H1 (cell line): Measurements from ENCODE around the gene ASS1. TPM values are rescaled to one million over a fixed set of nuclear protein-coding genes. Genes with fewer than 3 reads are reported as not detected.

Source experiments
- CTCF ChIA-PET: fragments of 300-600 bp; sonication (Branson Sonifier 250); formaldehyde crosslinking; loops from one replicate; lab custom pipeline; 2021; ENCODE audit not compliant: partially characterized antibody; lab: Charles Lee
- POLR2A ChIA-PET: fragments of 300-600 bp; sonication (Branson Sonifier 250); formaldehyde crosslinking; loops from one replicate; lab custom pipeline; 2021; ENCODE audit warnings: inconsistent platforms; ENCODE audit not compliant: partially characterized antibody; lab: Charles Lee
- DNase-seq, 2 experiments: peaks; one replicate each; pipeline versions ENCODE4 v3.0.0 to v3.0.0-alpha.2; 2010 to 2022; ENCODE audit warnings: low spot score in 2 of 2, low read depth in 1 of 2, mixed read lengths in 1 of 2
- FAIRE-seq: peaks from 2 replicates; lab custom pipeline; 2011; peaks lifted over from hg19 to GRCh38; lab: Jason Lieb, UNC
- H2AFZ ChIP-seq: 2 replicates; pipeline ENCODE4 v1.8.1; 2012; ENCODE audit warnings: low read length, inconsistent platforms
- H2AK5ac ChIP-seq: 2 replicates; pipeline ENCODE4 v1.6.1; 2013; ENCODE audit warnings: low read depth, low read length
- H2BK120ac ChIP-seq: replicated peaks from 2 replicates; pipeline ENCODE3; 2013; ENCODE audit warnings: low read depth, low read length, inconsistent platforms
- H2BK12ac ChIP-seq: 2 replicates; pipeline ENCODE4 v1.6.1; 2013; ENCODE audit warnings: low read depth, low read length
- H2BK15ac ChIP-seq: 2 replicates; pipeline ENCODE4 v1.6.1; 2013; ENCODE audit warnings: low read length
- H2BK20ac ChIP-seq: 2 replicates; pipeline ENCODE4 v1.6.1; 2013; ENCODE audit warnings: low read length
- H2BK5ac ChIP-seq: 2 replicates; pipeline ENCODE4 v1.6.1; 2013; ENCODE audit warnings: low read depth, low read length
- H3K14ac ChIP-seq: 2 replicates; pipeline ENCODE4 v1.6.1; 2013; ENCODE audit warnings: inconsistent platforms; ENCODE audit not compliant: insufficient read length
- H3K18ac ChIP-seq: 2 replicates; pipeline ENCODE4 v1.6.1; 2013; ENCODE audit warnings: low read length; ENCODE audit errors: extremely low read depth
- H3K23ac ChIP-seq: 2 replicates; pipeline ENCODE4 v1.6.1; 2013; ENCODE audit warnings: inconsistent platforms; ENCODE audit not compliant: insufficient read length
- H3K23me2 ChIP-seq: 2 replicates; pipeline ENCODE4 v1.6.1; 2013; ENCODE audit warnings: low read depth, low read length
- H3K27ac ChIP-seq: 2 replicates; pipeline ENCODE4 v1.6.1; 2011; ENCODE audit warnings: low read depth, low read length, inconsistent platforms
- H3K27me3 ChIP-seq, 4 experiments: replicated peaks in 1 of 4; 1 replicate in 1 of 4; 2 replicates in 3 of 4; pipeline versions ENCODE4 v1.6.1 to v1.8.1; 2011 to 2013; ENCODE audit warnings: low read length in 3 of 4, mild to moderate bottlenecking in 3 of 4, inconsistent platforms in 2 of 4, mixed read lengths in 2 of 4, moderate library complexity in 1 of 4; ENCODE audit not compliant: control insufficient read depth in 3 of 4, insufficient read depth in 3 of 4; ENCODE audit errors: extremely low read depth in 1 of 4
- H3K36me3 ChIP-seq, 4 experiments: 2 replicates each; pipeline versions ENCODE4 v1.6.1 to v1.8.1; 2011 to 2013; ENCODE audit warnings: mild to moderate bottlenecking in 4 of 4, low read length in 3 of 4, moderate library complexity in 2 of 4, control low read depth in 1 of 4, inconsistent platforms in 1 of 4; ENCODE audit not compliant: insufficient read depth in 4 of 4, control insufficient read depth in 2 of 4
- H3K4ac ChIP-seq: replicated peaks from 2 replicates; pipeline ENCODE3; 2013; ENCODE audit warnings: low read length, low read depth, mixed read lengths, inconsistent platforms; ENCODE audit not compliant: insufficient read length
- H3K4me1 ChIP-seq, 4 experiments: replicated peaks in 1 of 4; 1 replicate in 1 of 4; 2 replicates in 3 of 4; pipeline versions ENCODE4 v1.6.1 to v1.8.1; 2011 to 2013; ENCODE audit warnings: low read length in 3 of 4, inconsistent platforms in 2 of 4, mixed read lengths in 1 of 4; ENCODE audit not compliant: insufficient read depth in 4 of 4, control insufficient read depth in 3 of 4
- H3K4me2 ChIP-seq, 2 experiments: 2 replicates each; pipeline versions ENCODE4 v1.6.1 to v1.8.1; 2011 to 2013; ENCODE audit warnings: low read depth in 2 of 2, low read length in 2 of 2, control low read depth in 1 of 2, inconsistent platforms in 1 of 2, mild to moderate bottlenecking in 1 of 2; ENCODE audit not compliant: insufficient read depth in 1 of 2
- H3K4me3 ChIP-seq, 4 experiments: fragments of 200-600, 300-600 bp in 1 of 4; sonication (generic), shearing (Covaris generic), sonication (Bioruptor Twin) in 1 of 4; 2 replicates each; pipeline versions ENCODE4 v1.5.1 to v1.8.1; 2011 to 2016; ENCODE audit warnings: low read length in 4 of 4, low read depth in 3 of 4, control low read depth in 2 of 4, inconsistent platforms in 2 of 4, mild to moderate bottlenecking in 2 of 4, mixed read lengths in 1 of 4, moderate library complexity in 1 of 4; ENCODE audit not compliant: insufficient read depth in 2 of 4; ENCODE audit errors: extremely low read depth in 1 of 4
- H3K56ac ChIP-seq: replicated peaks from 2 replicates; pipeline ENCODE3; 2013; ENCODE audit warnings: low read depth, mild to moderate bottlenecking, mixed read lengths, low read length, inconsistent platforms; ENCODE audit not compliant: insufficient read length
- H3K79me1 ChIP-seq: 2 replicates; pipeline ENCODE4 v1.6.1; 2013; ENCODE audit warnings: low read depth, low read length, control low read depth
- H3K79me2 ChIP-seq, 2 experiments: 2 replicates each; pipeline versions ENCODE4 v1.6.1 to v1.8.1; 2012 to 2013; ENCODE audit warnings: low read length in 2 of 2, mild to moderate bottlenecking in 2 of 2, inconsistent platforms in 1 of 2; ENCODE audit not compliant: insufficient read depth in 2 of 2, control insufficient read depth in 1 of 2
- H3K9ac ChIP-seq, 4 experiments: replicated peaks in 1 of 4; 1 replicate in 1 of 4; 2 replicates in 3 of 4; pipeline versions ENCODE4 v1.6.1 to v1.8.1; 2011 to 2013; ENCODE audit warnings: low read depth in 3 of 4, low read length in 3 of 4, control low read depth in 2 of 4, mild to moderate bottlenecking in 2 of 4, moderate library complexity in 2 of 4, inconsistent platforms in 1 of 4; ENCODE audit errors: extremely low read depth in 1 of 4
- H3K9me3 ChIP-seq, 2 experiments: 2 replicates each; pipeline versions ENCODE4 v1.6.1 to v1.8.1; 2012 to 2013; ENCODE audit warnings: mild to moderate bottlenecking in 2 of 2, moderate library complexity in 2 of 2, control low read depth in 1 of 2, inconsistent platforms in 1 of 2, low read depth in 1 of 2, low read length in 1 of 2, mixed read lengths in 1 of 2; ENCODE audit not compliant: insufficient read depth in 2 of 2
- H4K20me1 ChIP-seq, 2 experiments: replicated peaks in 1 of 2; 2 replicates each; pipeline versions ENCODE3 to v1.8.1; 2011 to 2013; ENCODE audit warnings: inconsistent platforms in 2 of 2, low read length in 2 of 2, mild to moderate bottlenecking in 1 of 2; ENCODE audit not compliant: insufficient read depth in 2 of 2, control insufficient read depth in 1 of 2
- H4K5ac ChIP-seq: 2 replicates; pipeline ENCODE4 v1.6.1; 2013; ENCODE audit warnings: low read length, low read depth, mixed read lengths, inconsistent platforms; ENCODE audit not compliant: insufficient read length
- H4K8ac ChIP-seq: 2 replicates; pipeline ENCODE4 v1.8.0; 2013; ENCODE audit warnings: mild to moderate bottlenecking, moderate library complexity, low read length, inconsistent platforms; ENCODE audit not compliant: insufficient read depth; ENCODE audit errors: extremely low read depth
- H4K91ac ChIP-seq: replicated peaks from 2 replicates; pipeline ENCODE3; 2013; ENCODE audit warnings: low read length, mixed read lengths, inconsistent platforms; ENCODE audit not compliant: insufficient read length
- CHD1 ChIP-seq: IDR thresholded peaks from 2 replicates; pipeline ENCODE4 v1.6.1; 2012; ENCODE audit warnings: low read depth, low read length, improper control_type of control experiment
- CREB1 ChIP-seq: IDR thresholded peaks from 2 replicates; pipeline ENCODE4 v1.6.1; 2012; ENCODE audit warnings: inconsistent platforms
- EGR1 ChIP-seq: IDR thresholded peaks from 2 replicates; pipeline ENCODE4 v1.6.1; 2011; ENCODE audit warnings: low read depth, low read length, borderline replicate concordance
- EZH2 ChIP-seq: fragments of 200-600 bp; sonication (generic); IDR thresholded peaks from 2 replicates; pipeline ENCODE4 v1.7.1; 2012; ENCODE audit warnings: low read depth, mild to moderate bottlenecking, moderate library complexity, low read length, inconsistent platforms; ENCODE audit not compliant: severe bottlenecking
- GTF2F1 ChIP-seq: IDR thresholded peaks from 2 replicates; pipeline ENCODE4 v1.6.1; 2012; ENCODE audit warnings: low read depth, low read length, improper control_type of control experiment, borderline replicate concordance
- HDAC6 ChIP-seq: IDR thresholded peaks from one replicate; pipeline ENCODE4 v1.7.1; 2012; ENCODE audit warnings: low read depth, mild to moderate bottlenecking, inconsistent platforms, low read length, moderate library complexity
- KDM5A ChIP-seq: fragments of 200-600 bp; IDR thresholded peaks from 2 replicates; pipeline ENCODE4 v1.7.1; 2012; ENCODE audit warnings: mild to moderate bottlenecking, low read length, inconsistent platforms, mixed read lengths
- RBBP5 ChIP-seq: IDR thresholded peaks from 2 replicates; pipeline ENCODE4 v1.7.1; 2012; ENCODE audit warnings: low read depth, mild to moderate bottlenecking, inconsistent platforms, low read length, moderate library complexity, borderline replicate concordance
- RFX5 ChIP-seq: IDR thresholded peaks from 2 replicates; pipeline ENCODE4 v1.6.1; 2011; ENCODE audit warnings: low read depth, low read length, improper control_type of control experiment, borderline replicate concordance
- SP1 ChIP-seq: IDR thresholded peaks from 2 replicates; pipeline ENCODE4 v1.6.1; 2011; ENCODE audit warnings: low read depth, low read length
- TCF12 ChIP-seq: IDR thresholded peaks from 2 replicates; pipeline ENCODE4 v1.6.1; 2011; ENCODE audit warnings: low read depth, mild to moderate bottlenecking, low read length
- YY1 ChIP-seq: IDR thresholded peaks from 2 replicates; pipeline ENCODE4 v1.6.1; 2011; ENCODE audit warnings: low read depth, mild to moderate bottlenecking, low read length
- WGBS, 2 experiments: shearing (Covaris generic) in 1 of 2; methylation state at CpG; one replicate each; pipeline versions ENCODE4 v1.1.6 to v1.1.7; 2013 to 2015; ENCODE audit warnings: low lambda C conversion rate in 2 of 2, mixed read lengths in 2 of 2, inconsistent platforms in 1 of 2, low coverage in 1 of 2, missing lambda C conversion rate in 1 of 2; ENCODE audit not compliant: insufficient replicate concordance in 2 of 2, insufficient coverage in 1 of 2, insufficient read length in 1 of 2; ENCODE audit errors: extremely low coverage in 1 of 2, missing lambda C conversion rate in 1 of 2; 5-methylcytosine and 5-hydroxymethylcytosine counted together
- polyA plus RNA-seq, 7 experiments: library from polyadenylated mRNA; depleted of rRNA in 3 of 7; stranded (reverse) in 5 of 7; unstranded in 2 of 7; fragments of >200 nt in 5 of 7; fragments of 200-250 nt in 2 of 7; gene quantifications; 1 replicate in 5 of 7; 2 replicates in 1 of 7; 4 replicates in 1 of 7; pipeline versions ENCODE4 v1.2.1 to v1.2.3, GENCODE V29; 2011 to 2013; ENCODE audit warnings: missing spikeins in 2 of 7, mixed read lengths in 2 of 7
- total RNA-seq: library from RNA; stranded (reverse); fragmentation: NEBNext Ultra II Directional; extraction: Animal tissue kit (Norgen Biotek cat#: 25700); gene quantifications from 2 replicates; pipeline ENCODE4 v1.2.1, GENCODE V29; 2021
- TF ChIP-seq, protein P1 (sequence below): IDR thresholded peaks from 2 replicates; pipeline ENCODE4 v1.6.1; 2012; ENCODE audit warnings: inconsistent platforms

ASS1 gene
- total and polyA plus RNA-seq, 2 of the 8 experiments (the other 6 are each of a cell fraction or from before 2014, with no cell fraction given), result 108 to 296 TPM

GRCh38 chr9:130526193-130526853 is 81.6 kb downstream of the ASS1 start:
- Histone ChIP-seq H3K14ac (no peak overlapping the region), H4K5ac (no peak overlapping the region), H3K4me3 (no peak overlapping the region), H4K91ac (no peak overlapping the region), H2BK120ac (no peak overlapping the region), H3K4me2 (no peak overlapping the region), H3K18ac (no peak overlapping the region; the same call in 1 of the 2 replicates), H4K8ac (0 out of 2 replicates have a peak overlapping the region, but pooled peaks have one; percentile 12), H2BK15ac (peak overlapping the region; percentile 46; the same call in 1 of the 2 replicates), H3K56ac (no peak overlapping the region), H3K4ac (no peak overlapping the region), H3K79me1 (no peaks in the 10 kb centered on the region), H3K9ac (no peak overlapping the region), H3K27me3 (no peaks in the 10 kb centered on the region), H4K20me1 (no peaks in the 10 kb centered on the region), H3K27ac (no peak overlapping the region), H3K23me2 (no peaks in the 10 kb centered on the region), H2BK20ac (peak overlapping the region; percentile 48; the same call in 1 of the 2 replicates), H2AK5ac (no peak overlapping the region), H2AFZ (no peak overlapping the region), H2BK5ac (no peak overlapping the region), H3K23ac (no peak overlapping the region), H3K79me2 (no peaks in the 10 kb centered on the region), H3K4me1 (peaks cover 0 to 33% (median 17%) of the 10 kb centered on the region in 4 experiments; a peak in 6 of 7 replicates), H2BK12ac (peak overlapping the region; percentile 60; the same call in 1 of the 2 replicates), H3K9me3 (no peaks in the 10 kb centered on the region), H3K36me3 (no peaks in the 10 kb centered on the region)
- ChIA-PET CTCF (interaction anchor here (0.9 to 1.0 kb wide), 2 partner anchors 11 to 19 kb away, joined by 3 to 4 read pairs; no protein-coding TSS in a partner anchor), POLR2A (interaction anchor here (0.9 to 1.6 kb wide), 3 partner anchors 12 to 20 kb away, joined by 3 to 5 read pairs (median 3); no protein-coding TSS in a partner anchor)
- WGBS, 2 experiments, result 88% methylated on average over 18 of the region's 18 CpGs; no CpG with 5 or more reads in 1 of the 2 experiments
- no peak for DNase-seq
- no peak for FAIRE-seq
- TF ChIP-seq EGR1, result no peak
- TF ChIP-seq SP1, result no peak
- TF ChIP-seq EZH2, result no peak
- TF ChIP-seq KDM5A, result no peak
- no peak for TF ChIP-seq TCF12
- no peak for TF ChIP-seq CREB1
- no peak for TF ChIP-seq HDAC6
- TF ChIP-seq, protein P1, sequence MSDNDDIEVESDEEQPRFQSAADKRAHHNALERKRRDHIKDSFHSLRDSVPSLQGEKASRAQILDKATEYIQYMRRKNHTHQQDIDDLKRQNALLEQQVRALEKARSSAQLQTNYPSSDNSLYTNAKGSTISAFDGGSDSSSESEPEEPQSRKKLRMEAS, result no peak
- TF ChIP-seq GTF2F1, result no peak
- TF ChIP-seq RFX5, result no peak
- no peak for TF ChIP-seq CHD1
- no peak for TF ChIP-seq RBBP5
- no peak for TF ChIP-seq YY1
